HG03469 (cell line): Measurements from ENCODE around the gene CC2D1B.

Experiments
- ATAC-seq: cut with Tn5 transposase; IDR thresholded peaks from one replicate; pipeline ENCODE4 v1.9.1; 2021; ENCODE audit warnings: mild to moderate bottlenecking, moderate library complexity, moderate number of reproducible peaks; ENCODE audit not compliant: unreplicated experiment

CC2D1B gene

DNA sequence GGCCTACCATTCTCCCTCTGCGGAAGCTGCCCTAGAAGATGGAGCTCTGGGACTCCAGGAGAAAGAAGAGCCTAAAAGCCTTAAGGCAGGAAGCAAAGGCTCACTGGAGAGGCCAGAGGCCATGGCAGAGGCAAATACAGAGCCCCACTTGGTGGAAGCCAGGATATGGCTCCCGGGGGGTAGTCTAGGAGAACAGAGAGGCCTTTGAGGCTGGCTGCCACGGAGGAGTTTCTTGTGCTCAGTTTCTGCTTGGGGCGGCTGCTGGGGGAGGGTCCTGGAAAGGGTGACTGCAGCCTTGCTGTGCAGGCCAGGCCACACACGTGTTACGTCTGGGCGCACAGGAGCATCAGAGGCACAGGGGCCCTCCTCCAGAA lies 5.4 kb downstream of the CC2D1B start:
- ATAC-seq = no peak

DNA sequence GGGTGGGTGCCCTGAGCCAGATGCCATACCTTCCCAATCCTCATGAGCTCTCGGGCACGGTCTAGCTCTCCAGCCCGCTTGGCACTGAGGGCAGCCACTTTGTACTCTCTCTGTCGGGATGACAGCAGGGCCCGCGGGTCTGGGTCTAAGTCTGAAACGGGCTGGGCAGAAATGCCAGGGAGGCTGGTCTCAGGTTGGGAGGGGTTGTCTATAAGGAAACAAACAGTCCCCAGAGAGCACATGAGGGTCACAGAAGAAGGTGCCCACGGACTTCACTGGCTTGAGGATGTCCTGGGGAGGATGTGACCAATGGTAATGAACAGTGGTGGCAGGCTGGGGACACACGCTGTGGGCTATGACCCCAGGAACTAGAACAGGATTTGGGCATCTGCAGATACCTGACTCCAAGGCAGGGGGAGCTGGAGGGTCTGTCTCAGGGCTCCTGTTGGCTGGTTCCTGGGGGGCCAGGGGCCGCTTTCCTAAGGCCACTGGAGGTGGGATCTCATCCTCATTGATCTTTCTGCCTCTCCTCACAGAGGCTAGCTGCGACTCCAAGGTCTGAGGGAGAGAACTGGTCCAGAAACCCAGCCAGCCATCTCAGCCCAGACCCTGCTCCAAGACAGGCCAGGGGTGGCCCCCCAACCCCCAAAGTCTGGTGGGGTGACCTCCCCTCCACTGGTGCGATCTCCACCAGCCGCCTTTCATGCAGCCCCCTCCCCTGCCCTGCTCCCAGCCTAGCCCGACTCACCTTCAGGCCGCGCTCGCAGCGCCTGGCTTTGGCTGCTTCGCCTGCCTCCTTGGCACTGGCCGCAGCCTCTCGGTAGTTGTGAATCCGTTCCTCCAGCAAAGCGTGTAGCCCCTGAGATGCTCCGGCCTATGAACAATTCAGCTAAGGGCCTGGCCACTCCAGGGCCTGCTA lies 6.1 kb downstream of the CC2D1B start:
- ATAC-seq = no peak

GRCh38 chr1:52358851-52359497 lies 7.0 kb downstream of the CC2D1B start:
- no peak for ATAC-seq

GRCh38 chr1:52357397-52357796 lies 8.6 kb downstream of the CC2D1B start:
- no peak for ATAC-seq

DNA sequence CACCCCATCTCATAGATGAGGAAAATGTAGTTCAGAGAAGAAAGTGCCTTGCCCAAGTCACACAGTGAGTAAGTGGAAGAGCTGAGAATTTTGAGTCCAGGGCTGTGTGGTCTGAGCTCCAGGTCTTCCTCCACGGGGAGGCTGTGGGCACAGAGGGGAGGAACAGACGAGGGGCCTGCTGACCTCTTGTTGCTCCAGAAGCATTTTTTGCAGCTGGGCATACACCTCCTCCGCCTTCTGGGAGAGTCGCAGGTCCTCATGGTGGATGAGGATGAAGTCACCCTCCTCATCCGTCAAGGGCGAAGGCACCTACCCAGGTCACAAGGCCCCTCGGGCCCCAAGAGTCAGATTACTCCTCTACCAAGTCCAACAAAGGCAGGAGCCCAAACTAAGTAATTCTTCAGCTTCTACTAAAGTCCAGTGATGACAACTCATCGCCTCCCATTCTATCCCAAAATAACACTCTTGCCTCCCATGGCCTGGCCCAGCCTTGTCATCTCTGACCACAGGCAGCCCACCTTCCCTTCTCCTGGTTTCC lies 9.1 kb downstream of the CC2D1B start:
- no peak for ATAC-seq

- ATAC-seq = no peak
These were observed 10.0 kb downstream of the CC2D1B start for GRCh38 chr1:52355847-52356505.

DNA sequence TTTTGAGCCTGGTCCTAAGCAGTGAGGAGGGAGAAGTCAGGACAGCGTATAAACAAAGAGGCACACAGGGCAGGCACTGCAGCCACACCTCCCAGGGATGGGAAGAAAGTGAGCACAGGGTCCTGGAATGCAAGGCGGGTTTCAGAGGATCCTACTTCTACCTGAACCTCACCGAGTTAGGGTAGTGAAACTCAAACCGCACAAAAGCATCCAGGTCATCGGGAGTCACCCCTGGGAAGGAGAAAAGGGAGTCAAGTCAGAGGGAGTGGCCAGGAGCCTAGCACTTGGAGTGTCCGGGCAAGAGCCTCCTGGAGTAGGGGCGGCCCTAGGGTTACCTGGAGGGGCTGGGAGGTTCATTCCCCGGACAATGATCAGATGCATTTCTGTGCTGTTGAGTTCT lies 10.6 kb downstream of the CC2D1B start:
- no peak for ATAC-seq

DNA sequence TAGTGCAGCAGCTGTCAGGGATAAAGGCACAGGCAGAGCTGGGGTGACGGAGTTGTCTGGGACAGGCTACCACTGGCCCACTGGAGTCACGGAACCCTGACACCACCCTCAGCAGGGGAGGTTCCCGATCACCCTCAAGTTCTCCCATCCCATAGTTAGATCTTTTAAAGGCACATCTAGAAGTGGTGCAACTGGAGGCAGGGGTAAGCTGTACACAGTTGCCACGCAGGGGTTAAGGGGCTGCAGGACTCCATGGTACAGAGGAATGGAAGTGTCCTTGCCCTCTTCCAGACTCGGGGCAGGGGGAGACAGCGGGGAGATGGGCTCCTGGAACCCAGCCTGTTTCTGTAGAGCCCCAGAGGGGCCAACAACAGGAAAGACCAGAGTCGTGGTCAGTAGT lies 13.3 kb downstream of the CC2D1B start:
- ATAC-seq = no peak

DNA sequence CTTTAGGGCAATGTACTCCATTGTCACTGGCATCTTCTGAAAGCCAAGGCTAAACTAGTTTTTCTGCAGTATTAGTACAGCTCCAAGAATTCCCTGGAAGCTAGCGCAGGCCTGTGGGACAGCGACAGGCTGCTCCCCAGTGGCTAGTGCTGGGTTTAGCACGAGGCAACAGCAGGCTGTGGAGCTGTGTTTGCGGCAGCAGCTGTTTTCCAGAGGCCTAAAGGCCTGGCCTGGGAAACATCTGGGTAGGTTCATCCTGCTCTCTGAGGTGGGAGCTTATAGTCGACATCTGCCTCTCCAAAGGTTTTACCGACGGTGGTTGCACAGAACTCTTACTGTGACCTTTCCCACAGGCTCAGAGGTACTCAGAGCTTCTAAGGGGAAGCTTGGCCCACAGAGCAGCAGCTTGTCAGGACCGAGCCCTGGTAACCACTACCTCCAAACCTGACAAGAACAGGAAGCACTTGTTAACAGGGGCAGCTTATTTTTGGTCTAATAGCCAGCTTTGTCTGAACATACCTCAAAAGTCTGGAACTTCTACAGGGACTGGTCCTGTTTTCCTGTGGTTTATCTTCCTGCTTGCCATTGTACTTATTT lies 17.2 kb downstream of the CC2D1B start:
- ATAC-seq = no peak

- no peak for ATAC-seq
These were observed 19.4 kb downstream of the CC2D1B start for GRCh38 chr1:52346653-52347052.

DNA sequence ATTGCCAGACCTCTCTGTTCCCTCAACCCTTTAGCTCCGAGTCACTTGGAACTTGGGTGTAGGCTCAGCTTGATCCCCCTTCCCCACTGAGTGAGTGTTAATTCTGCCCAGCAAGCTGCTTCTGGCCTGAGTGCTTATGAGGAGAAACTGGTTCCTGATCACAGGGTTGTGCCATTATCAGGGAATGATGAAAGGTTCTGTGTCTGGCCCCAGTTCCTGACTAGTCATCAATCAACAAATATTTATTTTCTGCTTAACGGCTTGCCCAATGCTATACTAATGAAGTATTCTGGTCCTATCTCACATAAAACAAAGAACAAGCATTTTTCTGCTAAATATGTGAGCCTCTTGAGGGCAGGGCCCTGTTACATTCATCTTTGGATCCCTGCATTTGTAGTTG lies 20.8 kb downstream of the CC2D1B start:
- no peak for ATAC-seq

DNA sequence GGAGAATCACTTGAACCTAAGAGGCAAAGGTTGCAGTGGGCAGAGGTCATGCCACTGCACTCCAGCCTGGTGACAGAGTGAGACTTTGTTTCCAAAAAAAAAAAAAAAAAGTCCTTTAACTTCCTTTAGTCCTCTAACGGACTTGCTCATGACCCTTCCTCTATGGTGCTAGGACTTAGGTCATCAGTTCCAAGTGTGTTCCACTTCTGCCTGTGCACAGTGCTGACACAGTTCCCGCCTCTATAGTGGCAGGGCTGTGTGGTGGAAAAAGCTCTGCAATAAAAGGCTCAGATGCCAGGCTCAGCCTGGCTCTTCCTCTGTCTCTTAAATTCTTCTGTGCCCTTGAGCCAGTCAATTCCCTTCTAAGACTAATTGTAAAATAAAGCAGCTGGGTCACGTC lies 22.0 kb downstream of the CC2D1B start:
- no peak for ATAC-seq

DNA sequence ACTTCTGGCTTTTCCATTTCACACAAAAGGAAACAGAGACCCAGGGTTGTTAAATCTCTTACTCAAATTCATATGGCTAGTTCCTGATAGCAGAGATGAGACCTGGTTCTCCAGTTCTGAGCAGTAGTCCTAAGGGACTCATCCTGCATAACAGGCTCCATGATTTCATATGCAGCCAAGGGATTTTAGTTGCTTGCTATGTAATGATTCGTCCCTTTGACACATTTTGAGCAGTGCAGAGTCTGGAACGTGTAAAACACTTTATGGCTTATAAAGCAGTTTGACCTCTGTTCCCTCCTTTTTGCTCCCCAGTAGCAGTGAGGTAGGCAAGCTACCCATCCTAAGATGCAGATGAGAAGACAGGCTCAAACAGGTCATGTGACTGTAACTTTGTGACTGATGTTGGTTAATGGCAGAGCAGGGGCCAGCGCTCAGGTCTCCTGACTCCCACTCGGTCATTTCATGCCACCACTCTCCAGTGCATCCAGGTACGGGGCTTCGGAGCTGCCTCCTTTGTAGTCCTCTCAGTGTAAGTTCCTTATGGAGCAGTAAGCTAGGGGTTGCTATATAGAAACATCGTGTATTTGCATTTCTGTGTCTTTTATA lies 24.2 kb downstream of the CC2D1B start:
- no peak for ATAC-seq

GRCh38 chr1:52337439-52337838 lies 28.6 kb downstream of the CC2D1B start:
- ATAC-seq = no peak

DNA sequence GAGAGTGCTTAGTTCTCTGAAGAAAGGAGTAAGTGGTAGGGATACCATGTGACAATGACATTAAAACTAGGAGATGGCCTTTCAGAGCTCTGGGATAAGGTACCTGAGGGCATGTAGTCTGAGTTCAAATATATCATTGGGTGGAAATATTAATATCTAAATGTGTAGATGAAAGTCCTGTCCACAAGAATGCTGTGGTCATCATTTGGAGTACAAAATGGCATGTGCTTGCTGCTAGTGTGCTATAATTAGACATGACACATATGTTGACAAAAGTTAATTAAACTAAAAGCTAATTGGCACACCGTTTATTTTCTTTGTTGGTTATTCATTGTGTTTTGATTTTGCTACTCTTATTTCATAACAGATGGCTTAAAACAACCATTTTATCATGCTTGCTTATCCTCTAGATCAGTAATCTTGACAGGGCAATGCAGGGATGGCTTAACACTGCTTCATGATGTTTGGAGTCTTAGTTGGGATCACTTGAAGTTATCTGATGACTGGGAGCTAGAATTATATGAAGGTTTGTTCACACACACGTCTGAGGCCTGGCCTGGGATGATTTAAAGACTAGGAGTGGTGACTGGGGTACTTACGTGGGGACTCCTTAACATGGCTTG lies 31.0 kb downstream of the CC2D1B start:
- no peak for ATAC-seq

DNA sequence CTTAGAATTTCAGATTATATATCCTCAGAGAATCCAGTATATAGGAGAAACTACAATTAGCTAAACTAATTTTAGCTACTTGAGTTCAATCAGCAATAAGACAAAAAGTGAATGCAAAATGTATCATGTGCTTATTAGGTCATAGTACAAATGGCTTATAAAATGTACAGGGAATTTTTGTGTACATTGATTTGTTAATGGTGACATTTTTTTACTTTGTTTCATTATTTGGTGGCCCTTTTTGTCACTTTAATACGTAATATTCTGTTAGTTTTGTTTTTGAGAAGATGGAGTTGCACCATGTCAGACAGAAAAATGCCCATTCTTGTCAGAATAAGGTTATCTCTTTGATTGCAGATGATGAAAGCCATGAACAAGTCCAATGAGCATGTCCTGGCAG lies 33.6 kb downstream of the CC2D1B start:
- ATAC-seq = no peak

GRCh38 chr1:52328615-52329014 lies 37.4 kb downstream of the CC2D1B start:
- no peak for ATAC-seq

DNA sequence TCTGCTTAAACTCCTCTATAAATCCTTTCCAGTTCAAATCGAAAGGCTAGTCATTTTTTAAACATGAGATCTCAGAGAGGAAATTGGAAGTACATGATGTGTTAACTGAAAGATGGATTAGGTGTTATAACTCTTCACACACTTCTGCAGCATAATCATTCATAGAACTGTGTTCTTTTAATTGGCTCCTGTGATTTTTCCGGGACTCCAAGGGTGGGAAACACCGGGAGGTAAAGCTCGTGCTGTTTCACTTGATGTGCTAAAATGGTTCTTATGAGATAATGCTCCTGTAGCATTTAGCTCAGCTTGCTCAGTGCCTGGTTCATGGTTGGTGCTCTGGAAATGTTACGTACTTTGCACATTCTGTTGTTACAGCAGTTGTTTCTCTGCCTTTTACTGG lies 40.2 kb downstream of the CC2D1B start:
- no peak for ATAC-seq

DNA sequence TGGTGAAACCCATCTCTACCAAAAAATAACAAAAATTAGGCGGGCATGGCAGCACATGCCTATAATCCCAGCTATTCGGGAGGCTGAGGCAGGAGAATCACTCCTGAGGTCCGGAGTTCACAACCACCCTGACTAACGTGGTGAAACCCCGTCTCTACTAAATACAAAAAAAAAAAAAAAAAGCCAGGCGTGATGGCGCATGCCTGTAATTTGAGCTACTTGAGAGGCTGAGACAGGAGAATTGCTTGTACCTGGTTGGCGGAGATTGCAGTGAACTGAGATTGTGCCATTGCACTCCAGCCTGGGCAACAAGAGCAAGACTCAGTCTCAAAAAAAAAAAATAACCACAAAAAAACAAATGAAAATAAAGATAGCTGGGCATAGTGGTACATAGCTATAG lies 42.3 kb downstream of the CC2D1B start:
- no peak for ATAC-seq

DNA sequence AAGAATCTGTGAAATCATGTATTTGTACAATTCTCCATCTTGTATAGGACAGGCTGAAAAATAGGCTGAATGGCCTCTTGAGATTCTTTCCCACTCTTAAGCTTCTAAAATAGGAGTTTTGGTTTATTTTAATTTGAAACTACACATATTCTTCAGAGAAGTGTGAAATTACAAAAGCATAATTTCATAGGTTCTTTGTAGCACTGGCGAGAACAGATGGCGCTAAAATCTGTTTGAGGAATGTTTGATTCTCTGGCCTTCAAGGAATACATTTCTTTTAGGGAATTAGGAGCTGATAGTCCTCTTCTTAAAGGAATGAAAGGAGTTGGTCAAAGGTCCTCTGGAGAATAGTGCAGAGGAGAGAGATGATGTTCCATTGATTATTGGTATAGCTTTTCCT lies 44.9 kb downstream of the CC2D1B start:
- no peak for ATAC-seq
